ENCODE data around the gene CDH2.

The CDH2 gene

DNA sequence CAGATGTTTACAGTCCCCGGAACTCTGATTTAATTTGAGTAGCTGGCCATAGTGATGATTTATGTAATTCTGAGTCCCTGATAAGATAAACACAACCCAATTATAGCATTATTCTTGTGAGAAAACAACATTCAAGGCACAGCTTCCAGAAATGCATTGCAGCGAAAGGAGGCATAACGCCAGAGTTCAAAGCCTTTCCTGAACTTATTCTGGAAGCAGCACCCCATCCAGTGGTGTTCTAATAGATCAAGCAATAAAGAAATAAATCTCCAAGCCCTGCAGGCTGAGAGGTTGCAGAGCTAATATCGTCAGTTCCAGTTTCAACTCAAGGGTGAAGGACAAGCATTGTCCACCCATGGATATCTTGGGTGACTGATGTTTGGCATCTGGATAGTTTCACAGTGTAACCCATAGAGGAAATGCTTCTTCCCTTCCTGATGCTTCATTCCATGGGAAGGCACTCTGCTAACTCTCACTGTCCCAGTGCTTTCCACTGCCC, 18.8 kb downstream of the CDH2 start:
- no peak for TF ChIP-seq ZNF274 (IDR thresholded peaks at IDR 0.05; ENCODE audit: low read depth, low read length)

DNA sequence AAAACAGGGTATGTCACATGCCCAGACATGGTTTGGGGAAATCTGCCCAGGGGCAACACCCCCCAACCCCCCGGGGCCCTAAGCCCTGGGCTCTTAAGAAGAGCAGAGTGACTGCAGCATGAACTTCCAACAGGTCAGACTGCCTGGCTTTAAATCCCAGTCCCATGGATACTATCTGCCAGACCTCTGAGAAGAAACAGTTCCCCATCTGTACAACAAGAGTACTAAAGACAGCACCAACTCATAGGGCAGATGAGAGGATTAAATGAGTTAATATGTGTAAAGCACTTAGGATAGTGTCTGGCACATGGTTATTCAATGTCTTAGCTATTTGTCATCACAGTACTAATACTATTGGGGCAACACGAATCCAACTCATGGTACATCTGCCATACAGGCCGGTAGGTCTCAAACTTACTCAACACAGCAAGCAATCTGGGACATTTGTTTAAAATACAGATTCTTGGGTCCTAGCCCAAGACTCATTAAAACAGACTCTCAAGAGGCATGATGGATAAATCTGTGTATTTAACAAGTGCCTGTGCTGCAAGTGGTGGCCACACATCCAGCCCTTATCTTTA, 23.4 kb downstream of the CDH2 start:
- no peak for TF ChIP-seq ZNF274 (IDR thresholded peaks at IDR 0.05; ENCODE audit: low read depth, low read length)
- H3K4me3 ChIP-seq (ENCODE audit: low read length) = no peak overlapping the region

More for the DNA sequence above, 18.8 kb downstream of the CDH2 start:
- H3K4me3 ChIP-seq (ENCODE audit: low read length) = no peak overlapping the region

DNA sequence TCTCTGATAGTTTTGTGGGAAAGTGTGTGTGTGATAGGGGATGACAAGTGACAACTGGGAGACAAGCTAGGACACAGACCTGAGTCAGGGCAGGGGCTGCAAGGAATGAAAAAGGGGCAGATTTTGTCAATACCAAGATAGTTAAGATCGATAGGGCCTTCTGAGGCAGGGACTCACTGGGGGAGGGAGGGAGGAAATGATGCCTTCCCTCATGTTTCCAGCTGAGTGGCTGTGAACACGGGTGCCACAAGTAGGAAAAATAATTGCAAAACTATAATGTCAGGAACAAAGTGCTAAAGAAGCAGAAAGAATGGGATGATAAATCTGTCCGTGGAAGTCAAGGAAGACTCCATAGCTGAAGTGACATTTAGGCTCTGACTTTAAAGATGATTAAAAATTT, 24.2 kb downstream of the CDH2 start:
- H3K4me3 ChIP-seq (ENCODE audit: low read length) = no peak overlapping the region
- no peak for TF ChIP-seq ZNF274 (IDR thresholded peaks at IDR 0.05; ENCODE audit: low read depth, low read length)

DNA sequence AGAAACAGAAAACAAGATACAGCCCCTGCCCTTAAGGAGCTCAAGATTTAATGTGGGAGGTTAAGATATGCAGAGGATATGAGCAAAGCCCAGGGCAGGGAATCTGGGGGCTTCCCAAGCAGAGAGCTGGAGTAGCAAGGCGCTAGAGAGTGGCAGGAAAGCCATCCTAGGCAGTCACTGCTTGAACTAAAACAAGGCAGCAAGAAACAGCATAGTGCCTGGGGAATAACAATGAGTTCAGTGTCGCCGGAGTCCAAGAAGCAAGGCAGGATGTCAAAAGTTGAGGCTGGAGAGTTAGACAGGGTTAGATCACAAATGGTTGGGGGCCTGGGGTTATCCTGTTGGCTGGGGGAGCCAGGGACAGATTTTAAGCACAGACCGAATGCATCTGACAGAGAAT, 24.6 kb downstream of the CDH2 start:
- no peak overlapping the region for H3K4me3 ChIP-seq (ENCODE audit: low read length)

DNA sequence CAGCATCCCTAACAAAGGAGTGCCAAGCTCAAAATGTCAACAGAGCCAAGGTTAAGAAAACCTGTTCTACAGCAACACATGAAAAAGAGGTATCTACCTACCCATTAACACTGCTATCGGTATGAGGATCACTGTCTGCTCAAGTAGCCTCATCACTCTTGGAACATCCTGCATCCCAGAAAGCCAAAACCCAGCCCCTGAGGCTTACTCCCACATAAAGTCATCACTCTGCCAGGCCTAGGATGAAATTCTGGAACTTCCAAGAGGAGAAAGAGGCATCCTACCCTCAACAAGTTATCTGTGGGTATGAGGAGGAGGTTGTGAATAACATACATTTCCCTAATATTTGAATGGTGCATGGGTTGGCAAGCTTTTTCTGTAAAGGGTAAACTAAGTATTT, 25.5 kb downstream of the CDH2 start:
- TF ChIP-seq ZNF274 (IDR thresholded peaks at IDR 0.05; ENCODE audit: low read depth, low read length) = no peak
- H3K4me3 ChIP-seq (ENCODE audit: low read length) = no peak overlapping the region

More for the DNA sequence above, 24.6 kb downstream of the CDH2 start:
- no peak for TF ChIP-seq ZNF274 (IDR thresholded peaks at IDR 0.05; ENCODE audit: low read depth, low read length)

DNA sequence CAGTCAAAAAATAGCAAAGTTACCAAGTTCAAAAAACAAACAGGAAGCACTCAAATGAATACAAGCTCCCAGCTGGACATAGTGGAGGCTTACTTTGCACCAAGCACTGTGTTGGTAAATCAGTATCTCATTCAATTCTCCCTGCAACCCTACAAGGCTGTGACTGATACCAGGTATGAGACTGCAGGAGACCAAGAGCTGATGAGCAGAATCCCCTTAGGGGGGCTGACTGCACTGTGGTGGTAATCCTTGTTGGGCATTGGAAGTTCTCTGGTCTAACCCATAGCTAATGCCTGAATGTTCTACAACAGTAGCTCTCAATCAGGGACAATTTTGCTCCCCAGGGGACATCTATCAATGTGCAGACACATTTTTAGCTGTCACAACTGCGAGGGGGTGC, 26.0 kb downstream of the CDH2 start:
- TF ChIP-seq ZNF274 (IDR thresholded peaks at IDR 0.05; ENCODE audit: low read depth, low read length) = no peak

DNA sequence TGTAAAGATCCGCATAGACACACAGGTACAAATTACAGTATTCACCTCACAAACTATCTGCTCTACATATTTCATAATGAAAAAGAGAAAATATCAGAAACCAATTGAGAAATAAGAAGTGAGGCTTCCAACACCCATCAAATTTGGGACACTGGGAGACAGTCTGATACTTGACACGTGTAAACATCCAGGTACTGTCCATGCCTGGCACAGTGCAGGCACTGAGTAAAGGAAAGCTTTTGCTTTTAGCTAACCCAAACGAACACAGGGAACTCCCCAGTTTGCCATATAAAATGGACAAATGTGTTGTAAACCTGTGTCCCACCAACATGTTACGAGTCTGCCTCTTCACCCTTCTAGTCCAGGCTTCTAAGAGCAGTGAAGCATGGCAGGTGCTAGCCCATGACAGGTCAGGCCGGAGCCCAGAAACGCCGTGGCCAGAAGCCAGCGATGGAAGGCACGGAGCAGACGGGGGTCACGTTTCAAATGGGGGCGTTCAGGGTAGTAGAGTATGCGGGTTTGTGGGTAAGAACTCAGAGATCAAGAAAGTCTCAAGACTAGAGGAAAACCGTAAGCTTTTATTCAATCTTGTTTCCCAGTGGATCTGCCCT, 27.0 kb downstream of the CDH2 start:
- no peak overlapping the region for H3K4me3 ChIP-seq (ENCODE audit: low read length)
- no peak for TF ChIP-seq ZNF274 (IDR thresholded peaks at IDR 0.05; ENCODE audit: low read depth, low read length)

More for the DNA sequence above, 26.0 kb downstream of the CDH2 start:
- no peak overlapping the region for H3K4me3 ChIP-seq (ENCODE audit: low read length)

DNA sequence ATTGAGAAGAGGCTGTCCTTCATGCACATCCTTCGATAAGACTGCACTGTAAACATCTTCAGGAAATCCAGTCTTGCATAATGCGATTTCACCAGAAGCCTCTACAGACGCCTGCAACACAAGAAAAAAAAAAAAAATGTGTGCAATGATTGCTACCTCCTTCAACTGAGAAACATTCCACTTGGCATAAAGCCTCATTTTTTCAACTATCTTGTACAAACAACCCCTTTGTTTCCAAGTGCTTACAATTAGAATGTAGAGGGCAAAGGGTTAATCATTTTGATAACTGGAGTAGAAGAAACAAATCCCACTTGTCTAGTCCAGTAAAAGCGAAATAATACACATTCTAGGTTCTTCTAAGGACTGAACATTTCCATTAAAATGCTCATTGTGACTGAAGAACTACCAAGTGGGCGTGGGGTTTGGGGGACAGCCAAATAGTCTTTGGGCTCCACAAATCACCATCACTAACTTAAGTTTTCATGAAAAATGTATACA, 29.2 kb downstream of the CDH2 start:
- TF ChIP-seq ZNF274 (IDR thresholded peaks at IDR 0.05; ENCODE audit: low read depth, low read length) = no peak
- H3K4me3 ChIP-seq (ENCODE audit: low read length) = no peak overlapping the region

DNA sequence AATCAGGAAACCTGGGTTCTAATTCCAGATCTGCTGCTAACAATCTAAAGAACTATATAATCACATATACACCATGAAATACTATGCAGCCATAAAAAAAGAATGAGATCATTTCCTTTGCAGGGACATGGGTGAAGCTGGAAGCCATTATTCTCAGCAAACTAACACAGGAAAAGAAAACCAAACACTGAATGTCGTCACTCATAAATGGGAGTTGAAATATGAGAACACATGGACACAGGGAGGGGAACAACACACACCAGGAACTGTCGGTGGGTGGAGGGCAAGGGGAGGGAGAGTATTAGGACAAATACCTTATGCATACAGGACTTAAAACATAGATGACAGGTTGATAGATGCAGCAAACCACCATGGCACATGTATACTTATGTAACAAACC, 33.2 kb downstream of the CDH2 start:
- TF ChIP-seq ZNF274 (IDR thresholded peaks at IDR 0.05; ENCODE audit: low read depth, low read length) = no peak
- no peak overlapping the region for H3K4me3 ChIP-seq (ENCODE audit: low read length)

DNA sequence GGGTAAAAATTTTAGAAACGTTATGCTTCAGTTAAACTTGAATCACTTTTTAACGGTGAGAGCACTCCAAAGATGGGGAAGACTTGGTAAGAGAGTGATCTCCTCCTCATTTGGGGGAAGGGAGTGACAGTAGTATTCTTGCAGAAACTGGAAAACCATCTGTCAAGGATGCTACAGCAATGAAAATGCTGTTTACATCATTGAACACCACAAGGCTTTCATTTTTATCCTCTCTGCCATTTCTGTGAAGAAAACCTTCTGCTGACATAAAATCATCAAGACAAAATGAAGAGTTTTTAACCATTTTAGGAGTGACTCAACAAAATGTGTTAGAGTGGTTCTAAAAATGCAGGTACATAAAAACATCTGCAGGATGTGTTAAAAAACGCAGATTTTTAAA, 38.1 kb downstream of the CDH2 start:
- no peak overlapping the region for H3K4me3 ChIP-seq (ENCODE audit: low read length)
- TF ChIP-seq ZNF274 (IDR thresholded peaks at IDR 0.05; ENCODE audit: low read depth, low read length) = no peak

DNA sequence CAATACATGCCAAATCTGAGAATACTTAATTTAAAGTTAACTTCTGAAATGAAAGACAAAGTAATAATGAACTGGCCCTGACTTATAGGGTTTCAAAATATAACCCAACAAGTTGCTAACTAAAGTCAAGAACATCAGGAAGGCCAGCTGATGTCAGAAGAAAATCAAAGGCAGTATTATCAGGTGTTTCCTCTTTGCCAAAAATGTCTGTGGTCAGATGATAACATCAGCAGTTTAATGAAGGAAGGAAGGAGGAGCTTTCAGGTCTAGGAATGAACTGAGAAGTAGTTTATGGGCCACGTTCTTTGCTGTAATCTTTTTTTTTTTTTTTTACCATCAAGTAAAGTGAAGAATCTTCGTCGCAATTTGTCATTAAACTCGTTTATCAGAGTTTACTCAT, 40.9 kb downstream of the CDH2 start:
- no peak for TF ChIP-seq ZNF274 (IDR thresholded peaks at IDR 0.05; ENCODE audit: low read depth, low read length)

DNA sequence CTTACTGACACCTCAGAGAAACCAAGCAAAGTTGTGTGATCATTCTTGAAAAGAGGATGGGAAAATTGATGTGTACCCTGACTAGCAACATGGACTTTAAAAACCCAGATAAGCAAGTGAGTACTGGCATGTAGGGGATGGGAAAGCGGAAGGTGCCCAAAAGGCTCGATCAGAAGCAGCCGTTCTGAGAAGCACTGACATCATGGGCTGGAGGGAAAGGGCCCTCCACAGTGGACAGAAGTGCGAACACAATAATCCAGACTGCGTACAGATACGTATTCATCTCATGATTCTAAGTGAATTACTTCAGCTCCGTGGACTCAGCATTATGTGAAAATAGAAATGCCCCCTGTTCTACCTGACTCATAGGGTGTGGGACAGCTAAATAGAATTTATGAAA, 42.2 kb downstream of the CDH2 start:
- TF ChIP-seq ZNF274 (IDR thresholded peaks at IDR 0.05; ENCODE audit: low read depth, low read length) = no peak
- no peak overlapping the region for H3K4me3 ChIP-seq (ENCODE audit: low read length)

More for the DNA sequence above, 40.9 kb downstream of the CDH2 start:
- H3K4me3 ChIP-seq (ENCODE audit: low read length) = no peak overlapping the region

DNA sequence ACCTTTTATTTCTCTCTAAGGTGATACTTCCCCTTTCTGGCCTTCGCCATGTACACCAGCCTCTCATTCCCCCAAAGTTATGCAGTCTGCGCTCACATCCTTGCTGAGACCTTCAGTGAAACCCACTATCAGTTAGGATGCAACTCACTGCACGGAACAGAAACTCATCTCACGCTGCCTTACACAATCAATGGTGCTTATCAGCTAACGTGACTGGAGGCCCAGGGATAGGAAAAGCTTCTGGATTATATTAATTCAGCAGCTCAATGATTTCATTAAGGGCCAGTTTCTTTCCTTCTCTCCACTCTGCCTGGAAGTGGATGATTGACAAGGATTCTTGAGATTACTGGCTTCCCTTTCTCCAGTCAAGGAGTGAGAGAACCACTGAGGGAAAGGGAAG, 44.8 kb downstream of the CDH2 start:
- H3K4me3 ChIP-seq (ENCODE audit: low read length) = no peak overlapping the region
- no peak for TF ChIP-seq ZNF274 (IDR thresholded peaks at IDR 0.05; ENCODE audit: low read depth, low read length)

DNA sequence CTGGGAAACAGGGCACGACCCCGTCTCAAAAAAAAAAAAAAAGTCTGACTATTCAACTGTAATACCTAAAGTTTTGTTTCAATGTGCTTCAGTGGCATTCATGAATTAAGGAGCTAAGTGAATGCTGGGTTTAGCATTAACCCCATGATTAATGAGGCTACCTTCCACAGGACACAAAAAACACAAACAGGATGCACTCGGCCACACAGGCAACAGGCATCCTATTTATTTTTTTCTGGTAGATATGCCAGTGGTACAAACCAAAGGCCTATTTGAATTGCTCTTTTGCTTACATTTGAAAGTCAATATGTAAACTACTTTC, 48.3 kb downstream of the CDH2 start:
- no peak for TF ChIP-seq ZNF274 (IDR thresholded peaks at IDR 0.05; ENCODE audit: low read depth, low read length)
- no peak overlapping the region for H3K4me3 ChIP-seq (ENCODE audit: low read length)

DNA sequence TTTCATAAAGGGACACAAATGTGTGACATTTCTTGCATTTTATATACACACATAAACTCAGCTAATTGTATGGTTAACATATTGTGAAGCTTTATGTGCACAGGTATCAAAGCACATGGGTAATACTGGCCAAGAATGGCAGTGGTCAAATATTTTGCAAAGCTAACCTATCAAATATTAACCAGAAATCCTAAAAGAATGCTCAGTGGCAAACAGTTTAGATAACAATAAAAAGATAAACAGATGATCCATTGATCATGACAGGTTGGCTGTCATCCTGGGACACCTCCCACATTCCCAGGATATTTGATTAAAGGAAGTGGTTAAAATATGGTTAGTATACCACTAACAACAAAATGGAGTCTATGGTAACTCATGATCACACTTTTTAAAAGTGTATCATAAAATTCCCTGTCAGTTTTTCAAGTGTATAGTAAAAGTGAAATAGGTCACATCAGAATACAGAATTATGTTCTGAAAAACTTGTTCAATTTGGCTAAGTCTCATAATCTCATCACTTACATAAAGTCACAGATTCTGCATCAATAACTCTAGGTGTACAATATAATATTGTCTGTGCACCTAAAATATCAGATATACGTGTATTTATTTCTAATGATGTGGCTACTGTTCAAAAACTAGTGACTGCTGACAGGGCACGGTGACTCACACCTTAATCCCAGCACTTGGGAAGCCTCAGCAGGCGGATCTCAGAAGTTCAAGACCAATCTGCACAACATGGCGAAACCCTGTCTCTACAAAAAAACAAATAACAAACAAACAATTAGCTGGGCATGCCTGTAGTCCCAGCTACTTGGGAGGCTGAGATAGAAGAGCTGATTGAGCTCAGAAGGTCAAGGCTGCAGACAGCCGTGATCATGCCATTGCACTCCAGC, 48.9 kb downstream of the CDH2 start:
- TF ChIP-seq ZNF274 (IDR thresholded peaks at IDR 0.05; ENCODE audit: low read depth, low read length) = no peak
- H3K4me3 ChIP-seq (ENCODE audit: low read length) = no peak overlapping the region
